Suprapubic skin (tissue), 4 donors: ENCODE data around the gene MED25.
A peak's percentile ranks its signal among the peaks of the same experiment; 100 is the strongest.

Experiments used
- EP300 ChIP-seq: sonication (generic); formaldehyde crosslinking; IDR thresholded peaks from one replicate; pipeline ENCODE4 v1.6.1; 2017; ENCODE audit warnings: antibody characterized with exemption
- POLR2A ChIP-seq, 2 donors: fragments of 450-650 bp; IDR thresholded peaks; one replicate each; pipeline ENCODE4 v1.6.1; 2017; ENCODE audit warnings: antibody characterized with exemption in 2 of 2, mild to moderate bottlenecking in 2 of 2, moderate library complexity in 2 of 2
- POLR2AphosphoS5 ChIP-seq, 3 donors: sonication (generic); formaldehyde crosslinking; IDR thresholded peaks; one replicate each; pipeline ENCODE4 v1.6.1; 2017; ENCODE audit warnings: antibody characterized with exemption in 3 of 3
- TF ChIP-seq, protein P1 (sequence below), 2 donors: fragments of 200-600 bp in 1 of 2; fragments of 450-650 bp in 1 of 2; sonication (generic) in 1 of 2; IDR thresholded peaks; one replicate each; pipeline ENCODE4 v1.5.1; 2016 to 2019; ENCODE audit warnings: antibody characterized with exemption in 2 of 2, mild to moderate bottlenecking in 1 of 2, moderate library complexity in 1 of 2

DNA sequence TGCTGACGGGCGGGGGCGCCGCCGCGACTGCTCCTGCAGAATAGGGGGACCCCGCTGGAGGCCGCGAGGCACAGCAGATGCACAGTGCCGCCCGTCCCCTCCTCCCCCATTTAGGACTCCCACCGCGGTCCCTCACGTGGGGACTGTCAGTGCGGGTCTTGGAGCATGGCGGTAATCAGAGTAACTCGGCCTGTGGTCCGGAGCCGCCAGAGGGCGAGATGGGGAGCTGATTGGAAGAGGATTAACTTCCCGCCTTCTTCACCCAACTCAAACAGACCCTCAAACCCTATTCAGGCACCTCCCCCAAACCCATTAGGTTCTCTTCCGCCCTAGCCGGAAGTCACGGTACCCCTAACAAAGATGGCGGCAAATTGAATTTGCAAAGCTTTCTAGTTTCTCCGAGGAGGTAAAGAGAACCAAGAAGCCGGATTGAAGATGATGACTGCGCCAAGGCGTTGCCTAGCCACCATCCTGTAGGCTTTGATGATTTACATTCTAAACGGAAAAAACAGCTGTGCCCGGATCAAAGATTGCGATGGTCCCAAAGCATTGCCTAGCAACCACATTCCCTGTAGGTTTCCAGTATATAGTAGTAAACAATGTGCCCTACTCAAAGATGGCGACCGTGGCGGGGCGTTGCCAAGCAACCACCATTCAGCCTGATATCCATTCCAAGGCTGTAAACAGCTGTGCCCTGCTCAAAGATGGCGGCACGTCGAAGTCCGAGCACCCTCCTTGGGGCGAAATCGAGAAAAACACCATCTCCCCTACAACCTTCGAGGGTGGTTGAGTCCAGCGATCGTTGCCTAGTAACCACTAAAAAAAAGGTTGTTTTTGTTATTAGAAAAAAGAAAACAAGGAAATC is 4.9 kb upstream of the MED25 start, which contains the start of gene FUZ:
- no peak for TF ChIP-seq EP300
- TF ChIP-seq POLR2A (IDR thresholded peaks at IDR 0.05) = no peak
- TF ChIP-seq POLR2AphosphoS5 (IDR thresholded peaks at IDR 0.05) = peak in 1 of 3 donors; percentile 95
- TF ChIP-seq, protein P1, sequence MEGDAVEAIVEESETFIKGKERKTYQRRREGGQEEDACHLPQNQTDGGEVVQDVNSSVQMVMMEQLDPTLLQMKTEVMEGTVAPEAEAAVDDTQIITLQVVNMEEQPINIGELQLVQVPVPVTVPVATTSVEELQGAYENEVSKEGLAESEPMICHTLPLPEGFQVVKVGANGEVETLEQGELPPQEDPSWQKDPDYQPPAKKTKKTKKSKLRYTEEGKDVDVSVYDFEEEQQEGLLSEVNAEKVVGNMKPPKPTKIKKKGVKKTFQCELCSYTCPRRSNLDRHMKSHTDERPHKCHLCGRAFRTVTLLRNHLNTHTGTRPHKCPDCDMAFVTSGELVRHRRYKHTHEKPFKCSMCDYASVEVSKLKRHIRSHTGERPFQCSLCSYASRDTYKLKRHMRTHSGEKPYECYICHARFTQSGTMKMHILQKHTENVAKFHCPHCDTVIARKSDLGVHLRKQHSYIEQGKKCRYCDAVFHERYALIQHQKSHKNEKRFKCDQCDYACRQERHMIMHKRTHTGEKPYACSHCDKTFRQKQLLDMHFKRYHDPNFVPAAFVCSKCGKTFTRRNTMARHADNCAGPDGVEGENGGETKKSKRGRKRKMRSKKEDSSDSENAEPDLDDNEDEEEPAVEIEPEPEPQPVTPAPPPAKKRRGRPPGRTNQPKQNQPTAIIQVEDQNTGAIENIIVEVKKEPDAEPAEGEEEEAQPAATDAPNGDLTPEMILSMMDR (IDR thresholded peaks at IDR 0.05) = peak; percentile 20 to 23
